MM.1S (cell line): ENCODE data around the gene POPDC3.
"Not testable (repeated sequence)": the region's sequence is repeated elsewhere in the genome, so short reads cannot be mapped to it uniquely, and the experiment has no call there.

Experiments used
- DNase-seq: peaks from one replicate; pipeline ENCODE4 v3.0.0-alpha.2; 2015
- H2AFZ ChIP-seq: fragments of 300-600 bp; sonication (generic); 2 replicates; pipeline ENCODE4 v1.6.0; 2016; ENCODE audit warnings: antibody characterized with exemption, low read length
- H3F3A ChIP-seq: fragments of 300-600 bp; sonication (generic); 2 replicates; pipeline ENCODE4 v1.6.1; 2016; ENCODE audit warnings: mild to moderate bottlenecking, antibody characterized with exemption, low read length, moderate library complexity, mixed read lengths; ENCODE audit not compliant: insufficient read depth
- H3K27ac ChIP-seq: fragments of 300-600 bp; sonication (generic); 2 replicates; pipeline ENCODE4 v1.5.1; 2016; ENCODE audit warnings: mild to moderate bottlenecking, low read length
- H3K27me3 ChIP-seq: fragments of 300-600 bp; sonication (generic); replicated peaks from 2 replicates; pipeline ENCODE4 v1.6.0; 2016; ENCODE audit warnings: low read length; ENCODE audit not compliant: insufficient read depth
- H3K36me3 ChIP-seq: fragments of 300-600 bp; sonication (generic); replicated peaks from 2 replicates; pipeline ENCODE4 v1.6.1; 2016; ENCODE audit warnings: mild to moderate bottlenecking, low read length, mixed read lengths; ENCODE audit not compliant: insufficient read depth
- H3K4me1 ChIP-seq: fragments of 300-600 bp; sonication (generic); 2 replicates; pipeline ENCODE4 v1.6.1; 2016; ENCODE audit warnings: low read length, mixed read lengths
- H3K4me2 ChIP-seq: fragments of 300-600 bp; sonication (generic); 2 replicates; pipeline ENCODE4 v1.6.0; 2016; ENCODE audit warnings: low read depth, low read length
- H3K4me3 ChIP-seq: fragments of 300-600 bp; sonication (generic); 2 replicates; pipeline ENCODE4 v1.5.1; 2016; ENCODE audit warnings: low read length, mixed read lengths
- H3K79me2 ChIP-seq: fragments of 300-600 bp; sonication (generic); 2 replicates; pipeline ENCODE4 v1.6.1; 2016; ENCODE audit warnings: mixed run types, low read length, mixed read lengths
- H3K9ac ChIP-seq: fragments of 300-600 bp; sonication (generic); 2 replicates; pipeline ENCODE4 v1.6.1; 2016; ENCODE audit warnings: low read length, mixed read lengths
- H3K9me2 ChIP-seq: fragments of 300-600 bp; sonication (generic); replicated peaks from 2 replicates; pipeline ENCODE4 v1.6.1; 2016; ENCODE audit warnings: mild to moderate bottlenecking, low read length, mixed read lengths; ENCODE audit not compliant: insufficient read depth
- H3K9me3 ChIP-seq: fragments of 300-600 bp; sonication (generic); replicated peaks from 2 replicates; pipeline ENCODE4 v1.6.1; 2016; ENCODE audit warnings: mild to moderate bottlenecking, low read length, mixed read lengths; ENCODE audit not compliant: insufficient read depth
- H4K20me1 ChIP-seq: fragments of 300-600 bp; sonication (generic); 2 replicates; pipeline ENCODE4 v1.6.1; 2016; ENCODE audit warnings: mild to moderate bottlenecking, low read length, moderate library complexity, mixed read lengths; ENCODE audit not compliant: insufficient read depth
- CTCF ChIP-seq: fragments of 300-600 bp; sonication (generic); IDR thresholded peaks from 2 replicates; pipeline ENCODE4 v1.5.1; 2016; ENCODE audit warnings: antibody characterized with exemption, low read length, mixed read lengths
- EZH2 ChIP-seq: fragments of 300-600 bp; sonication (generic); optimal IDR thresholded peaks from 2 replicates; pipeline ENCODE3; 2017; ENCODE audit warnings: low read depth, mild to moderate bottlenecking, antibody characterized with exemption, low read length, mixed read lengths
- EZH2phosphoT487 ChIP-seq: fragments of 300-600 bp; sonication (generic); IDR thresholded peaks from 2 replicates; pipeline ENCODE4 v1.6.1; 2018; ENCODE audit warnings: antibody characterized with exemption, low read length

POPDC3 gene

GRCh38 chr6:105223242-105223641 lies 43.4 kb upstream of the POPDC3 start:
- H3K9me3 ChIP-seq, result no peaks in the 10 kb centered on the region
- no peak overlapping the region for H3K4me2 ChIP-seq
- no peaks in the 10 kb centered on the region for H3K4me1 ChIP-seq
- DNase-seq, result no peak
- H3K9me2 ChIP-seq, result no peaks in the 10 kb centered on the region
- H2AFZ ChIP-seq, result no peak overlapping the region
- no peaks in the 10 kb centered on the region for H3K27me3 ChIP-seq
- no peak overlapping the region for H3K4me3 ChIP-seq
- no peaks in the 10 kb centered on the region for H3K36me3 ChIP-seq
- TF ChIP-seq CTCF (no peak), EZH2 (no peak), EZH2phosphoT487 (no peak)
- H3K9ac ChIP-seq, result no peak overlapping the region
- H3K27ac ChIP-seq, result no peak overlapping the region
- no peaks in the 10 kb centered on the region for H3K79me2 ChIP-seq
- no peaks in the 10 kb centered on the region for H3F3A ChIP-seq
- H4K20me1 ChIP-seq, result no peaks in the 10 kb centered on the region

- H3K4me1 ChIP-seq, H3K9me2 ChIP-seq, H3K9ac ChIP-seq, H3K9me3 ChIP-seq, H4K20me1 ChIP-seq, H3K4me3 ChIP-seq, H3K79me2 ChIP-seq, H2AFZ ChIP-seq, DNase-seq, H3K27ac ChIP-seq, H3K27me3 ChIP-seq, H3K36me3 ChIP-seq, H3K4me2 ChIP-seq, H3F3A ChIP-seq: not testable (repeated sequence)
Observed at GRCh38 chr6:105221219-105221618, 41.4 kb upstream of the POPDC3 start.

GRCh38 chr6:105220186-105220585 lies 40.4 kb upstream of the POPDC3 start:
- no peak overlapping the region for H3K9ac ChIP-seq
- H3K36me3 ChIP-seq, result no peaks in the 10 kb centered on the region
- no peaks in the 10 kb centered on the region for H4K20me1 ChIP-seq
- TF ChIP-seq EZH2phosphoT487 (no peak), CTCF (no peak), EZH2 (no peak)
- H3K4me1 ChIP-seq, result no peaks in the 10 kb centered on the region
- no peaks in the 10 kb centered on the region for H3K79me2 ChIP-seq
- no peak overlapping the region for H3K27ac ChIP-seq
- no peak for DNase-seq
- H3K9me3 ChIP-seq, result no peaks in the 10 kb centered on the region
- no peak overlapping the region for H2AFZ ChIP-seq
- no peak overlapping the region for H3K4me3 ChIP-seq
- no peaks in the 10 kb centered on the region for H3F3A ChIP-seq
- H3K27me3 ChIP-seq, result no peaks in the 10 kb centered on the region
- H3K4me2 ChIP-seq, result no peak overlapping the region
- H3K9me2 ChIP-seq, result no peaks in the 10 kb centered on the region

- H3K27me3 ChIP-seq, H3K4me3 ChIP-seq, DNase-seq, H3K36me3 ChIP-seq, H3K9me3 ChIP-seq, H3K4me2 ChIP-seq, H3K9ac ChIP-seq, H4K20me1 ChIP-seq, H2AFZ ChIP-seq, H3K4me1 ChIP-seq, H3F3A ChIP-seq, H3K79me2 ChIP-seq, H3K9me2 ChIP-seq, H3K27ac ChIP-seq: not testable (repeated sequence)
Observed at GRCh38 chr6:105219218-105219617, 39.4 kb upstream of the POPDC3 start.
